Glutamatergic neuron (in vitro differentiated cells): ENCODE measurements around the gene SKA2. TPM values are rescaled to one million over a fixed set of nuclear protein-coding genes. Genes with fewer than 3 reads are reported as not detected.

ENCODE experiments used
- DNase-seq: peaks from one replicate; pipeline ENCODE4 v3.0.0; 2022
- H3K27ac Mint-ChIP-seq: one replicate; pipeline ENCODE4 v1.8.0; 2020; ENCODE audit warnings: mild to moderate bottlenecking, mixed read lengths, inconsistent platforms; ENCODE audit not compliant: unreplicated experiment
- H3K27me3 Mint-ChIP-seq: one replicate; pipeline ENCODE4 v1.8.0; 2020; ENCODE audit warnings: mild to moderate bottlenecking, moderate library complexity, mixed read lengths, inconsistent platforms; ENCODE audit not compliant: unreplicated experiment
- H3K36me3 Mint-ChIP-seq: one replicate; pipeline ENCODE4 v1.8.0; 2020; ENCODE audit warnings: mild to moderate bottlenecking, mixed read lengths, inconsistent platforms; ENCODE audit not compliant: unreplicated experiment
- H3K4me1 Mint-ChIP-seq: one replicate; pipeline ENCODE4 v1.8.0; 2020; ENCODE audit warnings: mild to moderate bottlenecking, low read depth, mixed read lengths, inconsistent platforms; ENCODE audit not compliant: unreplicated experiment
- H3K4me3 Mint-ChIP-seq: one replicate; pipeline ENCODE4 v1.8.0; 2020; ENCODE audit warnings: mild to moderate bottlenecking, mixed read lengths, inconsistent platforms; ENCODE audit not compliant: unreplicated experiment
- H3K9me3 Mint-ChIP-seq: one replicate; pipeline ENCODE4 v1.8.0; 2020; ENCODE audit warnings: mild to moderate bottlenecking, moderate library complexity, mixed read lengths, inconsistent platforms; ENCODE audit not compliant: unreplicated experiment
- CTCF ChIP-seq: fragments of 200-600 bp; sonication (generic); IDR thresholded peaks from one replicate; pipeline ENCODE4 v1.5.0; 2021; ENCODE audit not compliant: partially characterized antibody, unreplicated experiment
- total RNA-seq: library from RNA; stranded (reverse); fragmentation: NEBNext Ultra II Directional; extraction: Animal tissue kit (Norgen Biotek cat#: 25700); gene quantifications from one replicate; pipeline ENCODE4 v1.2.1, GENCODE V29; 2021; ENCODE audit not compliant: unreplicated experiment

SKA2 gene
- total RNA-seq, 1 donor from 2014 or later: 65.9 TPM

- H3K27me3 Mint-ChIP-seq: no peaks in the 10 kb centered on the region
- no peaks in the 10 kb centered on the region for H3K36me3 Mint-ChIP-seq
- no peak overlapping the region for H3K4me3 Mint-ChIP-seq
- no peaks in the 10 kb centered on the region for H3K9me3 Mint-ChIP-seq
- DNase-seq: no peak
- H3K27ac Mint-ChIP-seq: no peak overlapping the region
- no peak for TF ChIP-seq CTCF
- H3K4me1 Mint-ChIP-seq: no peaks in the 10 kb centered on the region
Measured at GRCh38 chr17:59131131-59131530, 23.9 kb downstream of the SKA2 start.

- H3K27me3 Mint-ChIP-seq: no peaks in the 10 kb centered on the region
Measured at GRCh38 chr17:59129814-59130213, 25.2 kb downstream of the SKA2 start.

GRCh38 chr17:59126809-59127417 lies 28.1 kb downstream of the SKA2 start:
- no peaks in the 10 kb centered on the region for H3K9me3 Mint-ChIP-seq
- no peak overlapping the region for H3K4me3 Mint-ChIP-seq
- no peak for TF ChIP-seq CTCF
- DNase-seq: no peak
- H3K36me3 Mint-ChIP-seq: no peaks in the 10 kb centered on the region
- no peak overlapping the region for H3K27ac Mint-ChIP-seq
- H3K4me1 Mint-ChIP-seq: no peaks in the 10 kb centered on the region
- H3K27me3 Mint-ChIP-seq: no peaks in the 10 kb centered on the region

More at GRCh38 chr17:59129814-59130213, 25.2 kb downstream of the SKA2 start:
- H3K36me3 Mint-ChIP-seq: no peaks in the 10 kb centered on the region
- TF ChIP-seq CTCF: no peak
- no peaks in the 10 kb centered on the region for H3K9me3 Mint-ChIP-seq
- H3K27ac Mint-ChIP-seq: no peak overlapping the region
- no peaks in the 10 kb centered on the region for H3K4me1 Mint-ChIP-seq
- DNase-seq: no peak
- H3K4me3 Mint-ChIP-seq: no peak overlapping the region

GRCh38 chr17:59124665-59125064 lies 30.3 kb downstream of the SKA2 start:
- no peak overlapping the region for H3K4me3 Mint-ChIP-seq
- no peak overlapping the region for H3K27ac Mint-ChIP-seq
- H3K27me3 Mint-ChIP-seq: no peaks in the 10 kb centered on the region
- TF ChIP-seq CTCF: no peak
- H3K9me3 Mint-ChIP-seq: no peaks in the 10 kb centered on the region
- no peaks in the 10 kb centered on the region for H3K4me1 Mint-ChIP-seq
- H3K36me3 Mint-ChIP-seq: no peaks in the 10 kb centered on the region
- no peak for DNase-seq

GRCh38 chr17:59121901-59122480 lies 33.0 kb downstream of the SKA2 start:
- DNase-seq: no peak
- Mint-ChIP-seq H3K4me3 (no peak overlapping the region), H3K27ac (no peak overlapping the region), H3K36me3 (no peaks in the 10 kb centered on the region), H3K27me3 (no peaks in the 10 kb centered on the region), H3K9me3 (no peaks in the 10 kb centered on the region), H3K4me1 (no peaks in the 10 kb centered on the region)
- no peak for TF ChIP-seq CTCF
